ENCODE measurements around the gene CCL14.

CCL14 gene

GRCh38 chr17:35982409-35983191 lies 3.9 kb downstream of the CCL14 start:
- TF ChIP-seq CTCF (IDR thresholded peaks at IDR 0.05): no peak

- TF ChIP-seq CTCF (IDR thresholded peaks at IDR 0.05): no peak; the same call in 1 of the 2 replicates
Measured at GRCh38 chr17:35981908-35982330, 4.6 kb downstream of the CCL14 start.

- no peak for TF ChIP-seq CTCF (IDR thresholded peaks at IDR 0.05)
Measured at GRCh38 chr17:35981246-35981645, 5.3 kb downstream of the CCL14 start, which contains the start of gene CCL16. Gene CCL16, minus strand, starts transcription at chr17:35981497. Its CDS starts 77 bp downstream, at chr17:35981420.

- TF ChIP-seq CTCF (IDR thresholded peaks at IDR 0.05): no peak
Measured at GRCh38 chr17:35978346-35978745, 8.2 kb downstream of the CCL14 start.

- no peak for TF ChIP-seq CTCF (IDR thresholded peaks at IDR 0.05)
Measured at GRCh38 chr17:35977509-35977908, 9.0 kb downstream of the CCL14 start.

GRCh38 chr17:35973333-35974260 lies 12.9 kb downstream of the CCL14 start:
- no peak for TF ChIP-seq CTCF (IDR thresholded peaks at IDR 0.05)

GRCh38 chr17:35972945-35973332 lies 13.6 kb downstream of the CCL14 start:
- TF ChIP-seq CTCF (IDR thresholded peaks at IDR 0.05): no peak
